Measurements from ENCODE around the gene SYT1. TPM values are rescaled to one million over a fixed set of nuclear protein-coding genes. Genes with fewer than 3 reads are reported as not detected.

SYT1 gene
- total RNA-seq, 1 donor, result not detected

DNA sequence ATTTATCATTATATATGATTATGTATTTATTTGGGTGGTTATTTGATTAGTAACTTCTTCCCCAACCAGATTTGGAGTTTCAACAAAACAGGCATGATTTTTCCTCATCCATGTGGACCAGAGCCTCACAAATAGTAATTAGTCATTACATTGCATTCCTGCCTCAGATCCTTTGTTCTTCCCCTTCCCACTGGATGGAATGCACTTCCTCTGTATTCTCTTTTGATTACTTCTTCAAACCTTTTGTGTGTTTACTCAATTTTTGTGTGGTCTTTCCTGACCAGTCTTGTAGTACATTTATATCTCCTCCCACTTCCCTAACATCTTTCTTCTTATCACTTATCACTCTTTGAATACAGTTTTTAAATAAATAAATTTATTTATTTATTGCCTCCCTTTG is 15.5 kb downstream of the SYT1 start:
- Histone ChIP-seq H3K36me3 (ENCODE audit: insufficient read depth, low read length) (no peaks in the 10 kb centered on the region), H3K9me3 (ENCODE audit: low read depth, low read length) (no peaks in the 10 kb centered on the region), H4K20me1 (ENCODE audit: insufficient read depth, low read length) (no peaks in the 10 kb centered on the region), H3K4me1 (ENCODE audit: insufficient read depth, low read length) (no peaks in the 10 kb centered on the region), H3K27me3 (ENCODE audit: insufficient read depth, low read length) (no peaks in the 10 kb centered on the region), H3K27ac (ENCODE audit: low read depth, low read length) (no peak overlapping the region), H3K4me2 (ENCODE audit: insufficient read depth, low read length) (no peak overlapping the region), H3K79me2 (ENCODE audit: insufficient read depth, low read length) (no peaks in the 10 kb centered on the region), H2AFZ (ENCODE audit: low read length) (no peak overlapping the region), H3K4me3 (ENCODE audit: insufficient read depth, low read length) (no peak overlapping the region)
- no peak for DNase-seq (ENCODE audit: insufficient read length, low spot score, missing footprints)
- TF ChIP-seq, protein P1, sequence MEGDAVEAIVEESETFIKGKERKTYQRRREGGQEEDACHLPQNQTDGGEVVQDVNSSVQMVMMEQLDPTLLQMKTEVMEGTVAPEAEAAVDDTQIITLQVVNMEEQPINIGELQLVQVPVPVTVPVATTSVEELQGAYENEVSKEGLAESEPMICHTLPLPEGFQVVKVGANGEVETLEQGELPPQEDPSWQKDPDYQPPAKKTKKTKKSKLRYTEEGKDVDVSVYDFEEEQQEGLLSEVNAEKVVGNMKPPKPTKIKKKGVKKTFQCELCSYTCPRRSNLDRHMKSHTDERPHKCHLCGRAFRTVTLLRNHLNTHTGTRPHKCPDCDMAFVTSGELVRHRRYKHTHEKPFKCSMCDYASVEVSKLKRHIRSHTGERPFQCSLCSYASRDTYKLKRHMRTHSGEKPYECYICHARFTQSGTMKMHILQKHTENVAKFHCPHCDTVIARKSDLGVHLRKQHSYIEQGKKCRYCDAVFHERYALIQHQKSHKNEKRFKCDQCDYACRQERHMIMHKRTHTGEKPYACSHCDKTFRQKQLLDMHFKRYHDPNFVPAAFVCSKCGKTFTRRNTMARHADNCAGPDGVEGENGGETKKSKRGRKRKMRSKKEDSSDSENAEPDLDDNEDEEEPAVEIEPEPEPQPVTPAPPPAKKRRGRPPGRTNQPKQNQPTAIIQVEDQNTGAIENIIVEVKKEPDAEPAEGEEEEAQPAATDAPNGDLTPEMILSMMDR (IDR thresholded peaks at IDR 0.05; ENCODE audit: extremely low read depth, low read depth, low read length), result no peak

DNA sequence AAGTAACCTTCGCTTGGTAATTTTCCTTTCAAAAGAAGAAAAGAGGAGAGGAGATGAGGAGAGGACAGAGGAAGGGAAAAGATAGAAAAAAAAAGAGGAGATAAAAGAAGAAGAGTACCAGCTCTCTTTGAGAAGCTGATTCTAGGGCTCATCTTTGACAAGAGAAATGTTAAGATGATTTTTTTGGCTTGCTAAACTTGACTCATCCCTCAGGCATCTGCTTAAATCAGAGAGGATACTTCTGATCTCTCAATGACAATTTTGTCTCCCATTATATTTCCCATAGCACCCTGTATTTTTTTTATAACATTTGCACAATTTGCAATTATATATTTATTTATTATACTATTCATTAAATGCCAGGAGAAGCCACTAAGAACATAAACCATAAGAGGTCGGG is 17.1 kb downstream of the SYT1 start:
- no peak overlapping the region for H2AFZ ChIP-seq (ENCODE audit: low read length)

DNA sequence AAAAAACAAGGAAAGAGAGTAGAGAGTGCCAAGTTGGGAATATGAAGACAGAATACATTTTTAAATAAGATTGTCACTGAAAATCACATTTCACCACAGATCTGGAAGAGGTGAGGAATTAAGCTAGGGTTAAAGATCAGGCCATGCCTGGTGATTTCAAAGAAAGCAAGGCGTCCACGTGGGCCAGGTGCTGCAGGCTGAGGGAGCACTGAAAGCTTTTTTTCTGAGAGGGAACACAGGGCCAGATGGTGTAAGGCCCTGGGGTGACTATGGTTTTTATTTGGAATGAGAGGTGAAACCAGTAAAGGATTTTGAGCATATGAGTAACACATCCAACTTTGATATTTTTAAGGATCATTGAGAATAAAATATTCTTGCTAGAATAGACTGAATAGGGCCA is 20.9 kb downstream of the SYT1 start:
- no peak overlapping the region for H3K27ac ChIP-seq (ENCODE audit: low read depth, low read length)
- H2AFZ ChIP-seq (ENCODE audit: low read length), result no peak overlapping the region
- peaks cover 7% of the 10 kb centered on the region for H3K4me1 ChIP-seq (ENCODE audit: insufficient read depth, low read length)
- H4K20me1 ChIP-seq (ENCODE audit: insufficient read depth, low read length), result no peaks in the 10 kb centered on the region
- H3K4me3 ChIP-seq (ENCODE audit: insufficient read depth, low read length), result no peak overlapping the region
- no peaks in the 10 kb centered on the region for H3K27me3 ChIP-seq (ENCODE audit: insufficient read depth, low read length)
- H3K9me3 ChIP-seq (ENCODE audit: low read depth, low read length), result no peaks in the 10 kb centered on the region
- TF ChIP-seq, protein P1 (IDR thresholded peaks at IDR 0.05; ENCODE audit: extremely low read depth, low read depth, low read length), result no peak
- H3K4me2 ChIP-seq (ENCODE audit: insufficient read depth, low read length), result no peak overlapping the region
- no peaks in the 10 kb centered on the region for H3K36me3 ChIP-seq (ENCODE audit: insufficient read depth, low read length)
- no peaks in the 10 kb centered on the region for H3K79me2 ChIP-seq (ENCODE audit: insufficient read depth, low read length)
- DNase-seq (ENCODE audit: insufficient read length, low spot score, missing footprints), result no peak

More for the DNA sequence above, 17.1 kb downstream of the SYT1 start:
- Histone ChIP-seq H3K4me3 (ENCODE audit: insufficient read depth, low read length) (no peak overlapping the region), H3K4me1 (ENCODE audit: insufficient read depth, low read length) (peaks cover under 1% of the 10 kb centered on the region), H3K79me2 (ENCODE audit: insufficient read depth, low read length) (no peaks in the 10 kb centered on the region), H3K36me3 (ENCODE audit: insufficient read depth, low read length) (no peaks in the 10 kb centered on the region), H3K27ac (ENCODE audit: low read depth, low read length) (no peak overlapping the region), H3K9me3 (ENCODE audit: low read depth, low read length) (no peaks in the 10 kb centered on the region), H4K20me1 (ENCODE audit: insufficient read depth, low read length) (no peaks in the 10 kb centered on the region), H3K4me2 (ENCODE audit: insufficient read depth, low read length) (no peak overlapping the region), H3K27me3 (ENCODE audit: insufficient read depth, low read length) (no peaks in the 10 kb centered on the region)
- TF ChIP-seq, protein P1 (IDR thresholded peaks at IDR 0.05; ENCODE audit: extremely low read depth, low read depth, low read length), result no peak
- no peak for DNase-seq (ENCODE audit: insufficient read length, low spot score, missing footprints)

DNA sequence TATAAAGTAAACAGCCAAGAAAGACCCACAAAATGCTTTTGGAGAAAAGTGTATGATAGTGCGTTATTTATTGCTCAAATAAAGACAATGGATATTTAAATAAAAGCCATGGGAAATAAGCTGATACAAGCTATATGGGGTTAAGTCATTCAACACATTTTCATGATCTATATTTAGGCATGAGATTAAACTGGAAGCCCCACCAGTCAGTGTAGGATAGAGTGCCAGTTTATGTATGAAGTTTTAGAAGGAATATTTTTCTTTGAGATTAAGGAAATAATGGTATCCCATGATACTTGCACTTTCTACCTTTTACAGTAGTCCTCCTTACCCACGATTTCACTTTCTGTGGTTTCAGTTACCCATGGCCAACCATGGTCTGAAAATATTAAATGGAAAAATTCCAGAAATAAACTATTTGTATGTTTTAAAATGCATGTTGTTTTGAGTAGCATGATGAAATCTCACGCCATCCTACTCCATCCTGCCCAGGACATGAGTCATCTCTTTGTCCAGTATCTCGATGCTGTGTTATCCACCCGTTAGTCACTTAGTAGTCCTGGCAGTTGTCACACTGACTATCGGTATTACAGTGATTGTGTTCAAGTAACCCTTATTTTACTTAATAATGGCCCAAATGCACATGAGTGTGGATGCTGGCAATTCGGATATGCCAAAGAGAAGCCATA is 22.3 kb downstream of the SYT1 start:
- no peak for DNase-seq (ENCODE audit: insufficient read length, low spot score, missing footprints)
- H3K4me2 ChIP-seq (ENCODE audit: insufficient read depth, low read length), result peak overlapping the region; percentile 56
- H3K27me3 ChIP-seq (ENCODE audit: insufficient read depth, low read length), result no peaks in the 10 kb centered on the region
- H3K79me2 ChIP-seq (ENCODE audit: insufficient read depth, low read length), result no peaks in the 10 kb centered on the region
- H3K27ac ChIP-seq (ENCODE audit: low read depth, low read length), result no peak overlapping the region
- H3K9me3 ChIP-seq (ENCODE audit: low read depth, low read length), result no peaks in the 10 kb centered on the region
- peaks cover 7% of the 10 kb centered on the region for H3K4me1 ChIP-seq (ENCODE audit: insufficient read depth, low read length)
- peak overlapping the region; percentile 28 for H3K4me3 ChIP-seq (ENCODE audit: insufficient read depth, low read length)
- H3K36me3 ChIP-seq (ENCODE audit: insufficient read depth, low read length), result no peaks in the 10 kb centered on the region
- TF ChIP-seq, protein P1 (IDR thresholded peaks at IDR 0.05; ENCODE audit: extremely low read depth, low read depth, low read length), result no peak
- H4K20me1 ChIP-seq (ENCODE audit: insufficient read depth, low read length), result no peaks in the 10 kb centered on the region
- peak overlapping the region; percentile 40 for H2AFZ ChIP-seq (ENCODE audit: low read length)

Data from osteoblast (primary cell).